Transverse colon (tissue), 4 donors: ENCODE data around the gene SMKR1. TPM values are rescaled to one million over a fixed set of nuclear protein-coding genes. Genes with fewer than 3 reads are reported as not detected.
"Not testable (repeated sequence)": the region's sequence is repeated elsewhere in the genome, so short reads cannot be mapped to it uniquely, and the experiment has no call there.

Experiments
- DNase-seq: peaks from one replicate; pipeline ENCODE4 v3.0.0-alpha.2; 2019
- H3K27ac ChIP-seq, 4 donors: fragments of 200-600 bp; sonication (generic); 2 replicates each; pipeline ENCODE4 v1.5.1; 2016 to 2018; ENCODE audit warnings: inconsistent platforms in 4 of 4
- H3K27me3 ChIP-seq: fragments of 200-600 bp; sonication (generic); 2 replicates; pipeline ENCODE4 v1.5.1; 2017; ENCODE audit warnings: inconsistent platforms
- H3K36me3 ChIP-seq, 4 donors: fragments of 200-600 bp; sonication (generic); 2 replicates each; pipeline ENCODE4 v1.5.1; 2017 to 2019; ENCODE audit warnings: inconsistent platforms in 4 of 4
- H3K4me1 ChIP-seq, 4 donors: fragments of 200-600 bp; sonication (generic); 2 replicates each; pipeline ENCODE4 v1.5.1; 2017 to 2020; ENCODE audit warnings: inconsistent platforms in 4 of 4
- H3K4me3 ChIP-seq, 4 donors: fragments of 200-600 bp; sonication (generic); 1 replicate in 1 of 4; 2 replicates in 3 of 4; pipeline versions ENCODE4 v1.5.1 to v1.6.1; 2017 to 2019; ENCODE audit warnings: inconsistent platforms in 4 of 4
- H3K9me3 ChIP-seq, 2 donors: fragments of 200-600 bp; sonication (generic); 2 replicates each; pipeline ENCODE4 v1.5.1; 2017 to 2019; ENCODE audit warnings: inconsistent platforms in 2 of 2
- EP300 ChIP-seq: sonication (generic); formaldehyde crosslinking; IDR thresholded peaks from one replicate; pipeline ENCODE4 v1.6.1; 2017; ENCODE audit warnings: antibody characterized with exemption, low read depth
- POLR2A ChIP-seq: fragments of 450-650 bp; IDR thresholded peaks from one replicate; pipeline ENCODE4 v1.6.1; 2016; ENCODE audit warnings: antibody characterized with exemption, mild to moderate bottlenecking, moderate library complexity
- POLR2AphosphoS5 ChIP-seq, 3 donors: sonication (generic); formaldehyde crosslinking; IDR thresholded peaks; one replicate each; pipeline ENCODE4 v1.6.1; 2016; ENCODE audit warnings: antibody characterized with exemption in 3 of 3
- WGBS, 2 donors: methylation state at CpG; one replicate each; pipeline ENCODE4 v1.1.5; 2018; ENCODE audit warnings: low coverage in 1 of 2; 5-methylcytosine and 5-hydroxymethylcytosine counted together
- in situ Hi-C, 4 donors: fragments of 200-750 bp; cut with MboI; loops; one replicate each; pipeline versions ENCODE4 v1.15.0 to v1.15.1; 2017; ENCODE audit warnings: low sequenced_read_pairs in 3 of 4, low pct_ligation_motif_present in 1 of 4, low pct_unique_long_range_greater_than_20kb in 1 of 4
- intact Hi-C: fragments of 100-400 bp; cut with DNase I; formaldehyde crosslinking; loops from one replicate; pipeline ENCODE4 v1.15.1; 2023; ENCODE audit warnings: low total_unique reads
- total RNA-seq, 4 donors: library from RNA; depleted of rRNA; stranded (reverse); fragments of >200 nt; gene quantifications; one replicate each; pipeline ENCODE4 v1.1.0, GENCODE V29; 2016
- TF ChIP-seq, protein P1 (sequence below), 5 experiments: fragments of 200-600 bp in 3 of 5; fragments of 450-650 bp in 2 of 5; sonication (generic) in 3 of 5; IDR thresholded peaks; 1 replicate in 2 of 5; 2 replicates in 3 of 5; pipeline ENCODE4 v1.5.1; 2016 to 2017; ENCODE audit warnings: antibody characterized with exemption in 5 of 5, inconsistent platforms in 3 of 5, mild to moderate bottlenecking in 2 of 5, moderate library complexity in 1 of 5

The SMKR1 gene
- total RNA-seq, 4 donors from 2014 or later = not detected

DNA sequence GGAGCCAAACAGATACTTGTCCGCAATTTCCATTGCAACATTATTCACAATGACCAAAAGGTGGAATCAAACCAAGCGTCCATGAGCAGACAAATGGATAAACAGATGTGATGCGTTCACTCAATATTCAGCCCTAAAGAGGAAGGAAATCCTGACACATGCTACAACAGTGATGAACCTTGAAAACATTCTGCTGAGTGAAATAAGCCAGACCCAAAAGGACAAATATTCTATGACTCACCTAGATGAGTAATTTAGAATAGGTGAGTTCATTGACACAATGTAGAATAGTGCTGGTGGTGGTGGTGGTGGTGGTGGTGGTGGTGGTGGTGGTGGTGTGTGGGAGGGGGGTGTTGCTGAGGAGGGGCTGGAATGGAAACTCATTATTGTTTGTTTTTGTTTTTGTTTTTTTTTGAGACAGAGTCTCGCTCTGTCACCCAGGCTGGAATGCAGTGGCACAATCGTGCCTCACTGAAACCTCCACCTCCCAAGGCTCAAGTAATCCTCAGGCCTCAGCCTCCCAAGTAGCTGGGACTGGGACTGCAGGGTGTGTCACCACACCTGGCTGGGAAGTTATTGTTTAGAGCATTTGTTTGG, 28.6 kb downstream of the SMKR1 start:
- DNase-seq = no peak
- Histone ChIP-seq H3K27ac (no peak overlapping the region), H3K27me3 (no peaks in the 10 kb centered on the region), H3K9me3 (no peaks in the 10 kb centered on the region), H3K36me3 (no peaks in the 10 kb centered on the region), H3K4me1 (no peaks in the 10 kb centered on the region), H3K4me3 (no peak overlapping the region)
- in situ Hi-C loops (no loop called here), intact Hi-C loops (no loop called here)
- 52 to 70% methylated on average over 5 of the region's 5 CpGs for WGBS, 2 donors
- TF ChIP-seq, protein P1, sequence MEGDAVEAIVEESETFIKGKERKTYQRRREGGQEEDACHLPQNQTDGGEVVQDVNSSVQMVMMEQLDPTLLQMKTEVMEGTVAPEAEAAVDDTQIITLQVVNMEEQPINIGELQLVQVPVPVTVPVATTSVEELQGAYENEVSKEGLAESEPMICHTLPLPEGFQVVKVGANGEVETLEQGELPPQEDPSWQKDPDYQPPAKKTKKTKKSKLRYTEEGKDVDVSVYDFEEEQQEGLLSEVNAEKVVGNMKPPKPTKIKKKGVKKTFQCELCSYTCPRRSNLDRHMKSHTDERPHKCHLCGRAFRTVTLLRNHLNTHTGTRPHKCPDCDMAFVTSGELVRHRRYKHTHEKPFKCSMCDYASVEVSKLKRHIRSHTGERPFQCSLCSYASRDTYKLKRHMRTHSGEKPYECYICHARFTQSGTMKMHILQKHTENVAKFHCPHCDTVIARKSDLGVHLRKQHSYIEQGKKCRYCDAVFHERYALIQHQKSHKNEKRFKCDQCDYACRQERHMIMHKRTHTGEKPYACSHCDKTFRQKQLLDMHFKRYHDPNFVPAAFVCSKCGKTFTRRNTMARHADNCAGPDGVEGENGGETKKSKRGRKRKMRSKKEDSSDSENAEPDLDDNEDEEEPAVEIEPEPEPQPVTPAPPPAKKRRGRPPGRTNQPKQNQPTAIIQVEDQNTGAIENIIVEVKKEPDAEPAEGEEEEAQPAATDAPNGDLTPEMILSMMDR (IDR thresholded peaks at IDR 0.05) = no peak
- TF ChIP-seq EP300 = no peak
- no peak for TF ChIP-seq POLR2AphosphoS5 (IDR thresholded peaks at IDR 0.05)
- TF ChIP-seq POLR2A = no peak

DNA sequence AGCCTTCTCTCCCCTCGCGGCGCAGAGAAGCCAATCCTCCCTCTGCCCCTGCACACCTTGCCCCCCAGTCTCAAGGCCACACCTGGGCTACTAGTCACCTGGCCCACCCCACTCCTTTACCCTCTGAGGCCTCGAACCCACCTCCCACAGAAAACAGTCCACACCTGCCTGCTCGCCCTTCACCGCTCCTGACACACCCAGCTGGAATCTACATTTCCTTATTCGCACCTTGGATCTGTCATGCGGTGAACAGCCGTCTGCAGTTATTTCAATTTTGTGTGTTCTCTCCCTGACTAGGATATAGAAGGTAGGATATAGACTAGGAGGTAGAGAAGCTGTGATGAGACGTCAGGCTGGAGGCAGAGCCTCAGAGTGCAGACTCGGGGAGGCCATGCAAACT, 29.4 kb downstream of the SMKR1 start:
- H3K27me3 ChIP-seq = no peaks in the 10 kb centered on the region
- H3K9me3 ChIP-seq = no peaks in the 10 kb centered on the region
- TF ChIP-seq POLR2AphosphoS5 (IDR thresholded peaks at IDR 0.05) (no peak), EP300 (no peak), POLR2A (no peak)
- TF ChIP-seq, protein P1 (IDR thresholded peaks at IDR 0.05) = no peak
- no peaks in the 10 kb centered on the region for H3K36me3 ChIP-seq
- H3K4me1 ChIP-seq = no peaks in the 10 kb centered on the region
- intact Hi-C loops (no loop called here), in situ Hi-C loops (no loop called here)
- DNase-seq = no peak
- WGBS, 2 donors = 75% methylated on average over 11 of the region's 11 CpGs; no CpG with 5 or more reads in 1 of the 2 donors
- H3K4me3 ChIP-seq = no peak overlapping the region
- H3K27ac ChIP-seq = no peak overlapping the region

DNA sequence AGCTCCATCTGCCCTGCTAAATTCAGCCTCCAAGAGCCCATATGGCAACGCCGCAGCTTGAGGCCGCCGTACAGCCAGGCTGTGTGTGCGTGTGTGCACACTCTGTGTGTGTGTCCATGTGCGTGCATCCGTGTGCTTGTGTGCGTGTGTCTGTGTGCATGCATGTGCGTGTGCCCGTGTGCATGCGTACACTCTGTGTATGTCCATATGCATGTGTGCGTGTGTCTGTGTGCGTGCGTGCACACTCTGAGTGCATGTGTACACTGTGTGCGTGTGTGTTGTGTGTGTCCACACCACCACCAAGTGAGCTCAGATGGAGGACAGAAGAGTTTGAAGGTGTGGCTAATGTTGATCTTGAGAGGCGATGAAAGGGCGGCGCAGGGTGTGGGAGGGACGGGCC, 30.0 kb downstream of the SMKR1 start:
- Histone ChIP-seq H3K9me3 (no peaks in the 10 kb centered on the region), H3K27me3 (no peaks in the 10 kb centered on the region), H3K4me1 (no peaks in the 10 kb centered on the region), H3K27ac (no peak overlapping the region), H3K4me3 (no peak overlapping the region), H3K36me3 (no peaks in the 10 kb centered on the region)
- DNase-seq = no peak
- in situ Hi-C loops = no loop called here
- intact Hi-C loops = no loop called here
- no peak for TF ChIP-seq EP300
- TF ChIP-seq POLR2AphosphoS5 (IDR thresholded peaks at IDR 0.05) = no peak
- TF ChIP-seq POLR2A = no peak
- TF ChIP-seq, protein P1 (IDR thresholded peaks at IDR 0.05) = no peak
- WGBS, 2 donors = 78% methylated on average over 19 of the region's 19 CpGs; no CpG with 5 or more reads in 1 of the 2 donors

DNA sequence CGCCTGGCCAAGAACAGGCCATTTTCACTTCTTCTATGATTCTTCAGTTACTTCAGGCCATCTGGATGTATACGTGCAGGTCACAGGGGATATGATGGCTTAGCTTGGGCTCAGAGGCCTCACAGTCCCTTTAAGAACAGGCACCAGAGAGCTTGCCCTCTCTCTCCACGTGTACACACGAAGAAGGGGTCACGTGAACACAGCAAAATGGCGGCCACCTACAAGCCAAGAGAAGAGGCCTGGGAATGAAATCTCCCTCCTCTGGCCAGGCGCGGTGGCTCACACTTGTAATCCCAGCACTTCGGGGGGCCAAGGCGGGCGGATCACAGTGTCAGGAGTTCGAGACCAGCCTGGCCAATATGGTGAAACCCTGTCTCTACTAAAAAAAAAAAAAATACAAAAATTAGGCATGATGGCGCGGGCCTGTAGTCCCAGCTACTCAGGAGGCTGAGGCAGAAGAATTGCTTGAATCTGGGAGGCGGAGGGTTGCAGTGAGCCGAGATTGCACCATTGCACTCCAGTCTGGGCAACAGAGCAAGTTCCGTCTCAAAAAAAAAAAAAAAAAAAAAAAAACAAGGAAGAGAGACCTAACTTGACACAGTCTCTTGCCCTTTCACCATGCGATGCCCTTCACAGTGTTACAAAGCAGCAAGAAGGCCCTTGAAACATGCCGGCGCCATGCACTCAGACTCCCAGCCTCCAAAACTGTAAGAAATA, 32.4 kb downstream of the SMKR1 start:
- H3K27ac ChIP-seq, H3K9me3 ChIP-seq, DNase-seq, H3K36me3 ChIP-seq, in situ Hi-C loops, H3K4me3 ChIP-seq, intact Hi-C loops, H3K27me3 ChIP-seq, H3K4me1 ChIP-seq: not testable (repeated sequence)
- 89% methylated on average over 20 of the region's 20 CpGs; no CpG with 5 or more reads in 1 of the 2 donors for WGBS, 2 donors
